Endothelial cell (in vitro differentiated cells): ENCODE measurements around the gene CALCOCO2. TPM values are rescaled to one million over a fixed set of nuclear protein-coding genes. Genes with fewer than 3 reads are reported as not detected.
"Not testable (repeated sequence)": the region's sequence is repeated elsewhere in the genome, so short reads cannot be mapped to it uniquely, and the experiment has no call there.

ENCODE experiments used
- DNase-seq: peaks from one replicate; pipeline ENCODE4 v3.0.0; 2021; ENCODE audit warnings: low spot score
- H3K27ac Mint-ChIP-seq: one replicate; pipeline ENCODE4 v1.8.0; 2021; ENCODE audit warnings: mixed read lengths, inconsistent platforms; ENCODE audit not compliant: unreplicated experiment
- H3K27me3 Mint-ChIP-seq: one replicate; pipeline ENCODE4 v1.8.0; 2021; ENCODE audit warnings: mild to moderate bottlenecking, moderate library complexity, mixed read lengths, inconsistent platforms; ENCODE audit not compliant: unreplicated experiment
- H3K36me3 Mint-ChIP-seq: one replicate; pipeline ENCODE4 v1.8.0; 2021; ENCODE audit warnings: mild to moderate bottlenecking, low read depth, mixed read lengths, inconsistent platforms; ENCODE audit not compliant: unreplicated experiment
- H3K4me1 Mint-ChIP-seq: one replicate; pipeline ENCODE4 v1.8.0; 2021; ENCODE audit warnings: mild to moderate bottlenecking, mixed read lengths, inconsistent platforms; ENCODE audit not compliant: unreplicated experiment
- H3K4me3 Mint-ChIP-seq: one replicate; pipeline ENCODE4 v1.8.0; 2021; ENCODE audit warnings: mild to moderate bottlenecking, mixed read lengths, inconsistent platforms; ENCODE audit not compliant: unreplicated experiment
- H3K9me3 Mint-ChIP-seq: one replicate; pipeline ENCODE4 v1.8.0; 2021; ENCODE audit warnings: mixed read lengths, inconsistent platforms; ENCODE audit not compliant: unreplicated experiment
- CTCF ChIP-seq: fragments of 200-600 bp; sonication (generic); IDR thresholded peaks from one replicate; pipeline ENCODE4 v1.5.0; 2021; ENCODE audit warnings: antibody characterized with exemption; ENCODE audit not compliant: unreplicated experiment
- total RNA-seq: library from RNA; stranded (reverse); fragmentation: NEBNext Ultra II Directional; extraction: Animal tissue kit (Norgen Biotek cat#: 25700); gene quantifications from one replicate; pipeline ENCODE4 v1.2.1, GENCODE V29; 2021; ENCODE audit not compliant: unreplicated experiment

Gene CALCOCO2
- total RNA-seq, 1 donor from 2014 or later: 46.1 TPM

- DNase-seq: no peak
- no peaks in the 10 kb centered on the region for H3K36me3 Mint-ChIP-seq
- no peak overlapping the region for H3K27ac Mint-ChIP-seq
- H3K9me3 Mint-ChIP-seq: no peaks in the 10 kb centered on the region
- H3K4me3 Mint-ChIP-seq: peak overlapping the region; percentile 83
- H3K27me3 Mint-ChIP-seq: peaks cover 9% of the 10 kb centered on the region
- H3K4me1 Mint-ChIP-seq: peaks cover 4% of the 10 kb centered on the region
- TF ChIP-seq CTCF: no peak
Observed at GRCh38 chr17:48816438-48816773, 14.4 kb upstream of the CALCOCO2 start.

GRCh38 chr17:48816774-48817590 is 13.9 kb upstream of the CALCOCO2 start, which contains the start of gene TTLL6:
Gene TTLL6 (minus strand): TSS chr17:48817229. CDS start chr17:48817072, 157 bp downstream.
- TF ChIP-seq CTCF: no peak
- DNase-seq: peak; percentile 70
- Mint-ChIP-seq H3K27me3 (peaks cover 9% of the 10 kb centered on the region), H3K4me1 (peaks cover 4% of the 10 kb centered on the region), H3K9me3 (no peaks in the 10 kb centered on the region), H3K27ac (no peak within 1 kb of the TSS), H3K4me3 (peak within 1 kb of the TSS; percentile 83), H3K36me3 (no peaks in the 10 kb centered on the region)

GRCh38 chr17:48818361-48818841 is 12.4 kb upstream of the CALCOCO2 start:
- no peak for DNase-seq
- no peaks in the 10 kb centered on the region for H3K36me3 Mint-ChIP-seq
- H3K27ac Mint-ChIP-seq: no peak overlapping the region
- H3K27me3 Mint-ChIP-seq: peaks cover 9% of the 10 kb centered on the region
- TF ChIP-seq CTCF: no peak
- H3K9me3 Mint-ChIP-seq: no peaks in the 10 kb centered on the region
- peaks cover 4% of the 10 kb centered on the region for H3K4me1 Mint-ChIP-seq
- no peak overlapping the region for H3K4me3 Mint-ChIP-seq

GRCh38 chr17:48819466-48819865 is 11.4 kb upstream of the CALCOCO2 start:
- H3K4me3 Mint-ChIP-seq: no peak overlapping the region
- TF ChIP-seq CTCF: no peak
- H3K27ac Mint-ChIP-seq: no peak overlapping the region

GRCh38 chr17:48820936-48821335 is 9.9 kb upstream of the CALCOCO2 start:
- not testable (repeated sequence) for H3K27ac Mint-ChIP-seq, H3K36me3 Mint-ChIP-seq, H3K4me1 Mint-ChIP-seq, H3K9me3 Mint-ChIP-seq, H3K4me3 Mint-ChIP-seq, DNase-seq, H3K27me3 Mint-ChIP-seq

More at GRCh38 chr17:48819466-48819865, 11.4 kb upstream of the CALCOCO2 start:
- peaks cover 4% of the 10 kb centered on the region for H3K4me1 Mint-ChIP-seq
- no peaks in the 10 kb centered on the region for H3K36me3 Mint-ChIP-seq
- peaks cover 9% of the 10 kb centered on the region for H3K27me3 Mint-ChIP-seq
- DNase-seq: no peak
- H3K9me3 Mint-ChIP-seq: no peaks in the 10 kb centered on the region
